Measurements from ENCODE around the gene PRKAR2A.

DNA sequence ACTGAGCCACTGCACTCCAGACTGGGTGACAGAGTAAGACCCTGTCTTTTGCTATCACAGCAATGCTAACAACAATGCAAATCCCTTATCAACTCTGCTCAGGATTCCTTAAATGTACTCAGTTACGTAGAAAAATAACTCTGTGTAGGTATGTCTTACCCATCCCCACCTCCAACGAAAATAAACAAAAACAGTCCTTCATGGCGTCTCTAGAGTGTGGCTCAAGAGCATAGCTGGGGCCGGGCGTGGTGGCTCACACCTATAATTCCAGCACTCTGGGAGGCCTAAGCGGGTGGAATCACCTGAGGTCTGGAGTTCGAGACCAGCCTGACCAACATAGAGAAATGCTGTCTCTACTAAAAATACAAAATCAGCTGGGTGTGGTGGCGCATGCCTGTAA is 148.8 kb downstream of the PRKAR2A start:
- TF ChIP-seq, protein P1, sequence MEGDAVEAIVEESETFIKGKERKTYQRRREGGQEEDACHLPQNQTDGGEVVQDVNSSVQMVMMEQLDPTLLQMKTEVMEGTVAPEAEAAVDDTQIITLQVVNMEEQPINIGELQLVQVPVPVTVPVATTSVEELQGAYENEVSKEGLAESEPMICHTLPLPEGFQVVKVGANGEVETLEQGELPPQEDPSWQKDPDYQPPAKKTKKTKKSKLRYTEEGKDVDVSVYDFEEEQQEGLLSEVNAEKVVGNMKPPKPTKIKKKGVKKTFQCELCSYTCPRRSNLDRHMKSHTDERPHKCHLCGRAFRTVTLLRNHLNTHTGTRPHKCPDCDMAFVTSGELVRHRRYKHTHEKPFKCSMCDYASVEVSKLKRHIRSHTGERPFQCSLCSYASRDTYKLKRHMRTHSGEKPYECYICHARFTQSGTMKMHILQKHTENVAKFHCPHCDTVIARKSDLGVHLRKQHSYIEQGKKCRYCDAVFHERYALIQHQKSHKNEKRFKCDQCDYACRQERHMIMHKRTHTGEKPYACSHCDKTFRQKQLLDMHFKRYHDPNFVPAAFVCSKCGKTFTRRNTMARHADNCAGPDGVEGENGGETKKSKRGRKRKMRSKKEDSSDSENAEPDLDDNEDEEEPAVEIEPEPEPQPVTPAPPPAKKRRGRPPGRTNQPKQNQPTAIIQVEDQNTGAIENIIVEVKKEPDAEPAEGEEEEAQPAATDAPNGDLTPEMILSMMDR (IDR thresholded peaks at IDR 0.05 in 4 of 5, conservative IDR thresholded peaks at IDR 0.05 in 1 of 5): no peak
- no peak for TF ChIP-seq POLR2A (IDR thresholded peaks at IDR 0.05)

Data from gastrocnemius medialis (tissue), 4 donors.